CD4-positive, alpha-beta T cell (primary cell): ENCODE measurements around the gene UCN2. TPM values are rescaled to one million over a fixed set of nuclear protein-coding genes. Genes with fewer than 3 reads are reported as not detected.
A peak's percentile ranks its signal among the peaks of the same experiment; 100 is the strongest.

Source experiments
- ATAC-seq: fragments of 200-7000 bp; cut with Tn5 transposase; one replicate; pipeline ENCODE4 v1.10.0; 2022; ENCODE audit warnings: mild to moderate bottlenecking; ENCODE audit not compliant: poor library complexity
- CTCF ChIA-PET: fragments of 350-600 bp; sonication (Branson Sonifier 250); formaldehyde crosslinking; loops from one replicate; lab custom pipeline; 2021; ENCODE audit warnings: antibody characterized with exemption, inconsistent platforms; lab: Charles Lee
- POLR2A ChIA-PET: fragments of 350-600 bp; sonication (Branson Sonifier 250); formaldehyde crosslinking; loops from one replicate; lab custom pipeline; 2021; ENCODE audit warnings: antibody characterized with exemption, inconsistent platforms; lab: Charles Lee
- DNase-seq, 14 experiments: peaks; one replicate each; pipeline ENCODE4 v3.0.0-alpha.2; 2013 to 2020; ENCODE audit warnings: mixed read lengths in 2 of 14
- H3K27ac ChIP-seq, 2 donors: one replicate each; pipeline versions ENCODE4 v1.5.1 to v1.7.0; 2013; ENCODE audit warnings: low read length in 2 of 2, low read depth in 1 of 2, mild to moderate bottlenecking in 1 of 2
- H3K27me3 ChIP-seq, 2 experiments: 1 replicate in 1 of 2; 2 replicates in 1 of 2; pipeline versions ENCODE4 v1.6.1 to v1.7.0; 2013; ENCODE audit warnings: low read length in 2 of 2, control low read depth in 1 of 2, mild to moderate bottlenecking in 1 of 2, moderate library complexity in 1 of 2; ENCODE audit not compliant: insufficient read depth in 2 of 2, control insufficient read depth in 1 of 2
- H3K36me3 ChIP-seq: one replicate; pipeline ENCODE4 v1.6.1; 2013; ENCODE audit warnings: low read length, control low read depth; ENCODE audit not compliant: insufficient read depth
- H3K4me1 ChIP-seq: one replicate; pipeline ENCODE4 v1.6.1; 2013; ENCODE audit warnings: low read length, control low read depth; ENCODE audit not compliant: insufficient read depth
- H3K4me3 ChIP-seq: one replicate; pipeline ENCODE4 v1.5.1; 2013; ENCODE audit warnings: mild to moderate bottlenecking, low read length, moderate library complexity
- H3K9me3 ChIP-seq, 2 experiments: 1 replicate in 1 of 2; 2 replicates in 1 of 2; pipeline versions ENCODE4 v1.6.1 to v1.7.0; 2013; ENCODE audit warnings: low read length in 2 of 2, mild to moderate bottlenecking in 2 of 2, control low read depth in 1 of 2, moderate library complexity in 1 of 2; ENCODE audit not compliant: control insufficient read depth in 1 of 2, insufficient read depth in 1 of 2
- H3K27ac Mint-ChIP-seq: one replicate; pipeline ENCODE4 v1.8.0; 2020; ENCODE audit warnings: mixed read lengths
- H3K27me3 Mint-ChIP-seq: one replicate; pipeline ENCODE4 v1.8.0; 2021; ENCODE audit warnings: mixed read lengths
- H3K36me3 Mint-ChIP-seq: one replicate; pipeline ENCODE4 v1.8.0; 2021; ENCODE audit warnings: low read depth, mixed read lengths
- H3K4me1 Mint-ChIP-seq: one replicate; pipeline ENCODE4 v1.8.0; 2021; ENCODE audit warnings: low read depth, mixed read lengths
- H3K4me3 Mint-ChIP-seq: one replicate; pipeline ENCODE4 v1.8.0; 2020; ENCODE audit warnings: mild to moderate bottlenecking, mixed read lengths
- H3K9me3 Mint-ChIP-seq: one replicate; pipeline ENCODE4 v1.8.0; 2020; ENCODE audit warnings: mixed read lengths
- intact Hi-C, 2 experiments: fragments of 100-400 bp; cut with DNase I in 1 of 2; cut with micrococcal nuclease in 1 of 2; formaldehyde crosslinking; loops; one replicate each; pipeline versions ENCODE4 v1.15.1 to v1.9.0; 2023 to 2025; cut with DNase I, micrococcal nuclease
- total RNA-seq, 174 experiments: library from RNA in 2 of 174; stranded (reverse) in 2 of 174; gene quantifications; one replicate each; pipeline ENCODE4 v1.2.3 and lab custom pipeline; 2021 to 2026
- TF ChIP-seq, protein P1 (sequence below): fragments of 200-600 bp; IDR thresholded peaks from one replicate; pipeline ENCODE4 v1.8.0; 2022; ENCODE audit warnings: antibody characterized with exemption, mild to moderate bottlenecking

UCN2 gene
- total RNA-seq, 2 experiments from 2014 or later, result not detected

DNA sequence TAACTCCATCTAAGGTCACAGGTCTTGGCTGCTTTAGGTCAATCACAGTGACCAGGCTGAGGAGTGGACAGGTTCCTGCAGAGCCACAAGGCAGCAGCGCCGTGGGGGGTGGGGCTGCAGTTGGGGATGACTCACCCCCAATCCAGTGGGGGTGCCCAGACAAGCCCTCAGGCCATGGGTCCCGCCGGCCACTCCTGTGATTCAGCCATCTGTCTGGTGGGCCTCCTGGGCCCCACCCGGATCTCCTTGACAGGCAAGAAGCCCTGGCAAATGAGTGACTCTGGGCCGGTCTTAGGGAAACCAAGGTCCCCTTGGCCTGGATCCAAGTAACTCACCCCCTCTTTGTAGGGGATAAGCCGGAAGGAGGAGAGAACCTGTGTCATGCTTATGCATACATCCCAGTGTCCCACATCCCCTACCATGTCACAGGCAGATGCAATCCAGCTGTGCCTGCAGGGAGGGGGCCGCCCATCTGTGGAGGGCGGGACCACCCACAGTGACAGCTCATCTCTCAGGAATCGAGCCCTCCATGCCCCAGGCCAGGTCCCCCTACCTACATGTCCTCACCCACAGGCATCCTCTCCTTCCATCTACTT lies 32.0 kb upstream of the UCN2 start:
- no peak overlapping the region for H3K27ac Mint-ChIP-seq
- peak in 2 of 14 experiments; percentile 48 to 61 for DNase-seq
- H3K36me3 Mint-ChIP-seq, result peaks cover 35% of the 10 kb centered on the region
- ATAC-seq, result no peak
- no peak overlapping the region for H3K4me3 Mint-ChIP-seq
- Histone ChIP-seq H3K4me1 (peaks cover 8% of the 10 kb centered on the region), H3K27me3 (peaks cover 9 to 33% of the 10 kb centered on the region in 2 experiments), H3K36me3 (peaks cover 27% of the 10 kb centered on the region), H3K4me3 (no peak overlapping the region), H3K27ac (no peak overlapping the region), H3K9me3 (peaks cover 0 to 4% of the 10 kb centered on the region in 2 experiments)
- peaks cover 6% of the 10 kb centered on the region for H3K4me1 Mint-ChIP-seq
- ChIA-PET CTCF (no interaction called here), POLR2A (no interaction called here)
- H3K9me3 Mint-ChIP-seq, result no peaks in the 10 kb centered on the region
- peaks cover 39% of the 10 kb centered on the region for H3K27me3 Mint-ChIP-seq
- TF ChIP-seq, protein P1, sequence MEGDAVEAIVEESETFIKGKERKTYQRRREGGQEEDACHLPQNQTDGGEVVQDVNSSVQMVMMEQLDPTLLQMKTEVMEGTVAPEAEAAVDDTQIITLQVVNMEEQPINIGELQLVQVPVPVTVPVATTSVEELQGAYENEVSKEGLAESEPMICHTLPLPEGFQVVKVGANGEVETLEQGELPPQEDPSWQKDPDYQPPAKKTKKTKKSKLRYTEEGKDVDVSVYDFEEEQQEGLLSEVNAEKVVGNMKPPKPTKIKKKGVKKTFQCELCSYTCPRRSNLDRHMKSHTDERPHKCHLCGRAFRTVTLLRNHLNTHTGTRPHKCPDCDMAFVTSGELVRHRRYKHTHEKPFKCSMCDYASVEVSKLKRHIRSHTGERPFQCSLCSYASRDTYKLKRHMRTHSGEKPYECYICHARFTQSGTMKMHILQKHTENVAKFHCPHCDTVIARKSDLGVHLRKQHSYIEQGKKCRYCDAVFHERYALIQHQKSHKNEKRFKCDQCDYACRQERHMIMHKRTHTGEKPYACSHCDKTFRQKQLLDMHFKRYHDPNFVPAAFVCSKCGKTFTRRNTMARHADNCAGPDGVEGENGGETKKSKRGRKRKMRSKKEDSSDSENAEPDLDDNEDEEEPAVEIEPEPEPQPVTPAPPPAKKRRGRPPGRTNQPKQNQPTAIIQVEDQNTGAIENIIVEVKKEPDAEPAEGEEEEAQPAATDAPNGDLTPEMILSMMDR, result no peak
- intact Hi-C loops, result no loop called here

DNA sequence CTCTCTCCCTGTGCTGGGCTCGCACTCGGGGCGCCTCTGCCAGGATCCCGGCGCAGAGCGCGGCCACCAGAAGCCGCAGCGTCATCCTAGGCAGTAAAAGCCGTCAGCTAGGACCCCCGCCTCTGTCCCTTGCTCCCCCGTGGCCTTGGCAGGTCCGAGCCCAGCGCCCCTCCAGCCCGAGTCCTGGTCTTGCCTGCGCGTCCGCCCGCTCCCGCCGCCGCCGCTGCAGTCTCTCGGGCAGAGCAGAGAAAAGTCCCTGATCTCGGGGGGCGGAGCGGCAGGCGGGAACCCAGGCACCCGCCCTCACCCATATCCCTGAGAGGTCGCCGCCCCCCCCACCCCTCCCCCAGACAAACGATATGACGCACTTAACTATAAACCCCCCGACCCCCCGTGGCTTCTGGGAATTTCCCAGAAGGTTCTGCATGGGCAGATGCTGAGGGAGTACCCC lies 31.5 kb upstream of the UCN2 start, which contains the start of gene COL7A1:
Gene COL7A1, minus strand, starts transcription at position 255 of the 451 bp plus-strand sequence. Its CDS starts 170 bp downstream, at position 85.
- no peak within 1 kb of the TSS for H3K4me3 ChIP-seq
- H3K27me3 ChIP-seq, result peaks cover 9 to 33% of the 10 kb centered on the region in 2 experiments
- ATAC-seq, result no peak
- peaks cover 21% of the 10 kb centered on the region for H3K36me3 ChIP-seq
- Mint-ChIP-seq H3K4me1 (peaks cover 6% of the 10 kb centered on the region), H3K27me3 (peaks cover 42% of the 10 kb centered on the region), H3K27ac (no peak within 1 kb of the TSS), H3K4me3 (no peak within 1 kb of the TSS), H3K36me3 (peaks cover 30% of the 10 kb centered on the region), H3K9me3 (no peaks in the 10 kb centered on the region)
- peak in 3 of 14 experiments; percentile 8 to 55 (median 53) for DNase-seq
- TF ChIP-seq, protein P1, result no peak
- peaks cover 8% of the 10 kb centered on the region for H3K4me1 ChIP-seq
- intact Hi-C loops, result no loop called here
- ChIA-PET POLR2A (no interaction called here), CTCF (no interaction called here)
- H3K27ac ChIP-seq, result no peak within 1 kb of the TSS
- peaks cover 0 to 4% of the 10 kb centered on the region in 2 experiments for H3K9me3 ChIP-seq

DNA sequence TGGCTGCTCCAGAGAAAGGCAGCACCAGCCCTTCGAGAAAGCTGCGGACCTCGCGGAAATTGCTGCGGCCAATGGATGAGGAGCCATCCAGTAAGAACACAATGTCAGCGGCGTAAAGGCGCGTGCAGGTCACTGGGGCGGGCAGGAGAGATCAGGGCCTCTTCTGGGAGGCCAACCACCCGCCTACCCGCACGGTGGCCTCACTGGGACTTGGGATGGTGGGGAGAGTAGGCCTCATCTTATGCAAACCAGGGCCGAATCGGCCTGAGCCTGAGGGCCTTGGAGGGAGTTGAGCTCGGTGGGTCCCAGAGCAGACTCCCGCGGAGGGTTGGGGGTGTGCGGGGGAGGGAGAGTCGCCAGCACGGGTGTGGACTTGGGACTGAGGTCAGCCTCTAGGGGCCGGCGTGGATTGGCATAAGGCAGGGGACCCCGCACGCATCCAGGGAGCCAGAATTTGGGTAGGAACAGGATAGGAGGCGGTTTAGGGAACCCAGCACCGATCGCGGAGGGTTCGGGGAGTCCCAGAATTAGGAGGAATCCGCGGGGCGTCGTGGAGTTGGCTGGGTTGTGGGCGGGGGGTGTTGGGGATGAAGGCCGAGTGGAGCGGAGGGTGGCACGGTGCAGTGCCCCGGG lies 31.0 kb upstream of the UCN2 start:
- Mint-ChIP-seq H3K9me3 (no peaks in the 10 kb centered on the region), H3K27me3 (peaks cover 48% of the 10 kb centered on the region), H3K4me1 (peaks cover 6% of the 10 kb centered on the region), H3K27ac (no peak overlapping the region), H3K4me3 (no peak overlapping the region), H3K36me3 (peaks cover 24% of the 10 kb centered on the region)
- ChIA-PET POLR2A (no interaction called here), CTCF (no interaction called here)
- no peak overlapping the region for H3K4me3 ChIP-seq
- no peak for ATAC-seq
- H3K9me3 ChIP-seq, result peaks cover 0 to 4% of the 10 kb centered on the region in 2 experiments
- H3K4me1 ChIP-seq, result peaks cover 8% of the 10 kb centered on the region
- no peak for DNase-seq
- H3K27me3 ChIP-seq, result peaks cover 9 to 33% of the 10 kb centered on the region in 2 experiments
- TF ChIP-seq, protein P1, result no peak
- intact Hi-C loops, result no loop called here
- H3K27ac ChIP-seq, result no peak overlapping the region
- peaks cover 16% of the 10 kb centered on the region for H3K36me3 ChIP-seq
